Measurements from ENCODE around the gene OR4M2. TPM values are rescaled to one million over a fixed set of nuclear protein-coding genes. Genes with fewer than 3 reads are reported as not detected.
A peak's percentile ranks its signal among the peaks of the same experiment; 100 is the strongest.
"Not testable (repeated sequence)": the region's sequence is repeated elsewhere in the genome, so short reads cannot be mapped to it uniquely, and the experiment has no call there.

The OR4M2 gene
- not detected for total RNA-seq
- long read RNA-seq: 0 reads

DNA sequence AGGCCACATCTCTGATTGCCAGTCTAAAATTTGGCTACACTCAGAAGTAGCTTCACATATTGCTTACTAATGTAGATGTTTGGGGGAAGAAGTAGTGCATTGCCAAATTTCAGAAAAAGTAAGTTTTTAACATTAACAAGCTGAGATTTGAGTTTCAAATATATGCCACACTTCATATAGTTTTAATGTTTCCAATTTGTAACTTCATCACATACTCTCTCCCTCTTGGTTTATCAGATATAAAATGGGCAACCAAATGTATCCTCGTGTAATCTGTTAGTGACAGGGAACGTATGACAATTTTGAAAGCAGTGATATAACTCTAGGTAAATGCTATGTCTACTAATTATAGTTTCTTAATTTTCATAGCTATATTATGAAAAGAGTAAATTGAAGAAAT is at the start of gene OR4M2:
Gene OR4M2, plus strand, starts transcription at position 301 of the 400 bp plus-strand sequence. Its CDS starts 98 bp downstream, at position 399.
- intact Hi-C loops (cut with DNase I); DNase-seq; ATAC-seq: not testable (repeated sequence)

- ATAC-seq; intact Hi-C loops (cut with DNase I); DNase-seq: not testable (repeated sequence)
These were observed 11.1 kb upstream of the OR4M2 start for GRCh38 chr15:22069267-22069666.

DNA sequence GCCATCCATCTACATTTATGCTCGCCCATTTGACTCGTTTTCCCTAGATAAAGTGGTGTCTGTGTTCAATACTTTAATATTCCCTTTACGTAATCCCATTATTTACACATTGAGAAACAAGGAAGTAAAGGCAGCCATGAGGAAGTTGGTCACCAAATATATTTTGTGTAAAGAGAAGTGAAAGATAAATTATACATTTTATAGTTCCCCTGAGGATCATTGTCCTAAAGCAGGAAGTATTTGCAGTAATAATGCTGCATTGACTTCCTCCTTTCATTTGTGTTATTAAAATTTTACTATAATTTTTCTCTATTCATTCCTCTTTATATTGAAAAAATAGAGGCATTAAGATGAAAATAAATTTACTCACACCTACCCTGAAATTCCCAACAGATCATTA is 1.1 kb downstream of the OR4M2 start:
- DNase-seq; ATAC-seq; intact Hi-C loops (cut with DNase I): not testable (repeated sequence)

DNA sequence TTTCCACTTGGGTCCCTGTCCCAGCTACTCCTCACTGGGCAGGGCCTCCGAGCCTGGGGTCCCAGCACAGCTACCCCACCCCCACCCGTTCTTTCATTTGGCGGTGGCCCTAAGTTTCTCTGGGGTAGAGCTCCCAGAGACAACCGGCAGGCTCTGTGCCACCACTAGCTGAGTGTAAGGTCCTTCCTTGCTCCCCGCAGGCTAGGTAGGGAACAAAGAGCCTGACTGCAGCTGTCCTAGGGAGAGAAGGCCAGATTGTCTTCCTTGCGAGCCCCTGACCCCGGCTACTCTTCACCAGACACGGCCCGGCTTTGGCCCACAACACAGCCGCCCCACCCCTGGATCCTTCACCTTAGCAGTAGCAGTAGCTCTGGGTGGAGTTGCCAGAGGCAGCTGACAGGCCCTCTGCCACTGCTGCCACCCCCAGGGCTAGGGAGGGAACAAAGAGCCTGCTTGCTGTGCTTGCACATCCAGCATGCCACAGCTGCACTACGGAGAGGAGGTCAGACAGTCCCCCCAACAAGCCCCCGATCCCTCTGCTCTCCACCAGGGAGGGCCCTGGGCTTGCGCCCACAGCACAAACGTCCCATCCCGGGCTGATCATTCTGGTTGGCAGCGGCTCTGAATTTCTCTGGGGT is 18.4 kb downstream of the OR4M2 start:
- ATAC-seq: peak in 1 of 2 donors; percentile 44
- DNase-seq; intact Hi-C loops (cut with DNase I): not testable (repeated sequence)

GRCh38 chr15:22099289-22099891 is 19.1 kb downstream of the OR4M2 start:
- ATAC-seq; intact Hi-C loops (cut with DNase I); DNase-seq: not testable (repeated sequence)

DNA sequence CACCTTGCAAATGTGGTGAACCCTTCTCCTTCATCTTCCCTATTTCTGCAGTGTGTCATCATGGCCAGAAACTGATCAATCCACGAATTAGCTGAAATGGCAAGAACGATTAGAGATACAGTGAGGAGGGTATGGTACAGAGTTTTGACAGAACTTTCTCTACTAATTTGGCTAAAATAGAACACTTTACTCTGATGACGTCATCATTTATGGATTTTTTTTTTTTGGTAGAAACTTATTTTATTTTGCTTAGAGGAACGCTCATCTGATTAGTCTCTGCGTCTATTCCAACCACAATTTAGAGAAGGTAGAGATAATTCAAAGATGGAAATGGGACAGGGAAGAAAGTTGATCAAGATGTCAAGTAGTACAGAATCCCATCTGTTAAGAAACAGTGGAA is 41.7 kb downstream of the OR4M2 start:
- ATAC-seq; intact Hi-C loops (cut with DNase I); DNase-seq: not testable (repeated sequence)

Other genes with a start within 250 kb of the OR4M2 start
- gene POTEB, start 202.8 kb upstream of the OR4M2 start, total RNA-seq: not detected

All from left cardiac atrium (tissue), 4 donors.